ENCODE measurements around the gene KDM4C.

- TF ChIP-seq, protein P1, sequence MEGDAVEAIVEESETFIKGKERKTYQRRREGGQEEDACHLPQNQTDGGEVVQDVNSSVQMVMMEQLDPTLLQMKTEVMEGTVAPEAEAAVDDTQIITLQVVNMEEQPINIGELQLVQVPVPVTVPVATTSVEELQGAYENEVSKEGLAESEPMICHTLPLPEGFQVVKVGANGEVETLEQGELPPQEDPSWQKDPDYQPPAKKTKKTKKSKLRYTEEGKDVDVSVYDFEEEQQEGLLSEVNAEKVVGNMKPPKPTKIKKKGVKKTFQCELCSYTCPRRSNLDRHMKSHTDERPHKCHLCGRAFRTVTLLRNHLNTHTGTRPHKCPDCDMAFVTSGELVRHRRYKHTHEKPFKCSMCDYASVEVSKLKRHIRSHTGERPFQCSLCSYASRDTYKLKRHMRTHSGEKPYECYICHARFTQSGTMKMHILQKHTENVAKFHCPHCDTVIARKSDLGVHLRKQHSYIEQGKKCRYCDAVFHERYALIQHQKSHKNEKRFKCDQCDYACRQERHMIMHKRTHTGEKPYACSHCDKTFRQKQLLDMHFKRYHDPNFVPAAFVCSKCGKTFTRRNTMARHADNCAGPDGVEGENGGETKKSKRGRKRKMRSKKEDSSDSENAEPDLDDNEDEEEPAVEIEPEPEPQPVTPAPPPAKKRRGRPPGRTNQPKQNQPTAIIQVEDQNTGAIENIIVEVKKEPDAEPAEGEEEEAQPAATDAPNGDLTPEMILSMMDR (IDR thresholded peaks at IDR 0.05): no peak
- no peak for TF ChIP-seq POLR2A (IDR thresholded peaks at IDR 0.05)
These were observed 33.1 kb downstream of the KDM4C start for GRCh38 chr9:6790866-6791265.
